Osteoblast (primary cell): ENCODE measurements around the gene LSS. TPM values are rescaled to one million over a fixed set of nuclear protein-coding genes. Genes with fewer than 3 reads are reported as not detected.

Experiments used
- DNase-seq: peaks from one replicate; pipeline ENCODE4 v3.0.0; 2011; ENCODE audit warnings: low spot score, mixed read lengths; ENCODE audit not compliant: insufficient read length; ENCODE audit errors: missing footprints
- H2AFZ ChIP-seq: 2 replicates; pipeline ENCODE4 v1.6.0; 2011; ENCODE audit warnings: mild to moderate bottlenecking, low read length
- H3K27ac ChIP-seq: 2 replicates; pipeline ENCODE4 v1.5.1; 2011; ENCODE audit warnings: mild to moderate bottlenecking, low read depth, low read length, moderate library complexity
- H3K27me3 ChIP-seq: 2 replicates; pipeline ENCODE4 v1.6.0; 2012; ENCODE audit warnings: mild to moderate bottlenecking, control low read depth, inconsistent platforms, low read length, moderate library complexity; ENCODE audit not compliant: insufficient read depth
- H3K36me3 ChIP-seq: 2 replicates; pipeline ENCODE4 v1.5.1; 2011; ENCODE audit warnings: mild to moderate bottlenecking, low read length, control low read depth, moderate library complexity; ENCODE audit not compliant: insufficient read depth
- H3K4me1 ChIP-seq: 2 replicates; pipeline ENCODE4 v1.5.1; 2011; ENCODE audit warnings: mild to moderate bottlenecking, low read length, control low read depth, moderate library complexity; ENCODE audit not compliant: insufficient read depth
- H3K4me2 ChIP-seq: 2 replicates; pipeline ENCODE4 v1.6.0; 2011; ENCODE audit warnings: mild to moderate bottlenecking, low read length; ENCODE audit not compliant: insufficient read depth
- H3K4me3 ChIP-seq: fragments of 200-600 bp; sonication (generic); 3 replicates; pipeline ENCODE4 v1.5.1; 2012; ENCODE audit warnings: mild to moderate bottlenecking, low read length, inconsistent platforms; ENCODE audit not compliant: insufficient read depth
- H3K79me2 ChIP-seq: 2 replicates; pipeline ENCODE4 v1.6.0; 2012; ENCODE audit warnings: mild to moderate bottlenecking, low read length, control low read depth, inconsistent platforms; ENCODE audit not compliant: insufficient read depth
- H3K9me3 ChIP-seq: 2 replicates; pipeline ENCODE4 v1.5.1; 2011; ENCODE audit warnings: low read depth, low read length, control low read depth
- H4K20me1 ChIP-seq: 2 replicates; pipeline ENCODE4 v1.6.0; 2012; ENCODE audit warnings: mild to moderate bottlenecking, low read length, control low read depth; ENCODE audit not compliant: insufficient read depth
- CTCF ChIP-seq: IDR thresholded peaks from 2 replicates; pipeline ENCODE4 v1.5.1; 2011; ENCODE audit warnings: mild to moderate bottlenecking, low read depth, low read length, moderate library complexity; ENCODE audit errors: extremely low read depth
- total RNA-seq: library from RNA; depleted of rRNA; stranded (reverse); fragments of >200 nt; gene quantifications from 2 replicates; pipeline ENCODE4 v1.2.3, GENCODE V29; 2012

Gene LSS
- total RNA-seq, 1 donor = 122 TPM

GRCh38 chr21:46216132-46216747 is 12.3 kb downstream of the LSS start:
- no peaks in the 10 kb centered on the region for H3K4me1 ChIP-seq
- no peak overlapping the region for H3K4me3 ChIP-seq
- H3K27me3 ChIP-seq = no peaks in the 10 kb centered on the region
- no peak overlapping the region for H3K27ac ChIP-seq
- H3K4me2 ChIP-seq = no peak overlapping the region
- H4K20me1 ChIP-seq = no peaks in the 10 kb centered on the region
- no peaks in the 10 kb centered on the region for H3K9me3 ChIP-seq
- H3K36me3 ChIP-seq = peaks cover 6% of the 10 kb centered on the region
- no peak for TF ChIP-seq CTCF
- H2AFZ ChIP-seq = no peak overlapping the region
- no peak for DNase-seq
- H3K79me2 ChIP-seq = peaks cover 15% of the 10 kb centered on the region

DNA sequence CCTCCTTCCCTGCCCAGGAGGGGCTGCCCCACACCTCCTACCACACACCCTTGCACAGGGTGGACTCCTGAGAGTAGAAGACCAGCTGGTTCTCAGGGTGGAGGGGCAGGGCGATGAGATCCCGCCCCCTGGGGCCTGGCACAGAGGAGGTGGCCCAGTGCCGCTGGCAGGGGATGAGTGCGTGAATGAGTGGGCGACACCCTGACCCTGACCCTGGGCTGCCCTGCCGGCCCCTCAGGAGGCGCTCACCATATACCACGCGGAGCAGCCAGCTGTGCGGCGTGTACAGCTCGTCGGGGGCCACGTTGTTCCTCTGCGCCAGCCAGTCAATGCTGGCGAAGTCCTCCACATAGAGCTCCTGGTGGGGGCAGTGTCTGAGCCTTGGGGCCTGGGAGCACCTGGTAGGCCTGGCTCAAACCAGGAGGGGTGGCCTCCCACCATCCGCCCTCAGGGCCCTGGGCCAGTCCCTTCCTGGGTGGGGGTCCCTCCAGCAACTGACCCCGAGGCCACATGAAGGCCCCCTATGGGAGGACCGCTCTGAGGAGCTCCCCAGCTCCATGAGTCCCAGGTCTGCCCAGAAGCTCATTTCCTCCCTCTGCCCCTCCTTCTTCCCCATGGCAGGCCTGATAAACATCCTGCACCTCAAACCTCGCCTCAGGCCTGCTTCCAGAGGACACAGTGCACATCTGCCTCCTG is 13.0 kb downstream of the LSS start:
- H3K27ac ChIP-seq = no peak overlapping the region
- H3K4me2 ChIP-seq = no peak overlapping the region
- H3K27me3 ChIP-seq = no peaks in the 10 kb centered on the region
- no peak for DNase-seq
- no peaks in the 10 kb centered on the region for H3K9me3 ChIP-seq
- no peak overlapping the region for H3K4me3 ChIP-seq
- H4K20me1 ChIP-seq = no peaks in the 10 kb centered on the region
- peaks cover 4% of the 10 kb centered on the region for H3K36me3 ChIP-seq
- H2AFZ ChIP-seq = no peak overlapping the region
- no peaks in the 10 kb centered on the region for H3K4me1 ChIP-seq
- H3K79me2 ChIP-seq = peaks cover 14% of the 10 kb centered on the region
- TF ChIP-seq CTCF = no peak

DNA sequence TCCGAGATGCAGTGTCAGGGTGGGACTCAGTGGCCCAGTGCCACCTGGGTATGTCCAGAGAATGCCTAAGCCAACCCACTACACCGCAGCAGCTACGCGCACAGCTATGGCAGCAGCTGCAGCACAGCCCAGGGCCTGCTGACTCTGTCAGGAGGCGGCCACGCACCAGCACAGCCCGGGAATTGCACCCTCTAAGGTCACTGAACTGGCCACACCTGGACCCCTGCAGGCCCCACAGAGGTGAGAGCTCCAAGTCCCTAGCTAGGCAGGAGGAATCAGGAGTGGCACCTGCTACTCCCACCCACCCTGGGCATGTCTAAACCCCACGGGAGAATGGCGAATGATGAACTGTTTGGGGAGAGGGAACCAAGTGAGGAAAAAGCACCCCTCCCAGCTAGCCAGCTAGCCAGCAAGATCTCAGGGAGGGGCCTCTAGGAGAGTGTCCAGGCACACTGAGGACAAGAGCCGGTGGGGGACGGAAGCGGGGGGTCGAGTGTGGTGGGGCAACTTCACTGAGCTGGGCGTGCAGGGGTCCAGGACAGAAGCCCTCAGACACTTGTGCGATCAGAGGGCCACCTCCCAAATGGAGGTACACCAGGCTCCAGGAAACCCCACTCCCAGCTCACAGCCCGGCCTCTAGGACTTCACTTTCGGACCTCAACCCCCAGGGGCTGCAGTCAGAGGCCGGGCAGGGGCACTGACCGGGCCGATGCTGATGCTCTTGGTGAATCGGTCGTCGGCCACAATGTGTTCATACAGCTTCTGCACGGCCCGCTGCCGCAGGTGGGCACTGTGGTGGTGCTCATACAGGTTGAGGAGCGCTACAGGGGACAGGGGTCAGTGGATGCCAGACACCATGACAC is 13.9 kb downstream of the LSS start:
- Histone ChIP-seq H3K27ac (no peak overlapping the region), H3K4me1 (no peaks in the 10 kb centered on the region), H3K4me2 (no peak overlapping the region), H3K9me3 (no peaks in the 10 kb centered on the region), H4K20me1 (no peaks in the 10 kb centered on the region), H3K36me3 (peaks cover 4% of the 10 kb centered on the region), H3K4me3 (no peak overlapping the region), H2AFZ (no peak overlapping the region), H3K79me2 (peaks cover 8% of the 10 kb centered on the region), H3K27me3 (no peaks in the 10 kb centered on the region)
- TF ChIP-seq CTCF = no peak
- peak; percentile 84 for DNase-seq
